Gastroesophageal sphincter (tissue), 3 donors: ENCODE data around the gene FAM83G.

ENCODE experiments used
- CTCF ChIP-seq, 4 experiments: fragments of 200-600 bp in 2 of 4; fragments of 450-650 bp in 2 of 4; sonication (generic) in 1 of 4; IDR thresholded peaks; one replicate each; pipeline ENCODE4 v1.5.1; 2017 to 2019; ENCODE audit warnings: antibody characterized with exemption in 4 of 4, mild to moderate bottlenecking in 2 of 4, moderate library complexity in 2 of 4
- EP300 ChIP-seq: sonication (generic); formaldehyde crosslinking; IDR thresholded peaks from one replicate; pipeline ENCODE4 v1.6.1; 2017; ENCODE audit warnings: antibody characterized with exemption, mild to moderate bottlenecking
- POLR2A ChIP-seq, 2 donors: fragments of 450-650 bp; IDR thresholded peaks; one replicate each; pipeline ENCODE4 v1.6.1; 2017; ENCODE audit warnings: antibody characterized with exemption in 2 of 2, mild to moderate bottlenecking in 2 of 2, moderate library complexity in 1 of 2

- TF ChIP-seq CTCF (IDR thresholded peaks at IDR 0.05) (no peak), EP300 (no peak), POLR2A (IDR thresholded peaks at IDR 0.05) (no peak)
These were observed 51.3 kb downstream of the FAM83G start for GRCh38 chr17:18953231-18953728.
